Activated CD8-positive, alpha-beta T cell treated with anti-CD3 and anti-CD28 coated beads for 36 hours (primary cell): Measurements from ENCODE around the gene SLC52A1. TPM values are rescaled to one million over a fixed set of nuclear protein-coding genes. Genes with fewer than 3 reads are reported as not detected.
"Not testable (repeated sequence)": the region's sequence is repeated elsewhere in the genome, so short reads cannot be mapped to it uniquely, and the experiment has no call there.

ENCODE experiments used
- ATAC-seq: fragments of 200-7000 bp; cut with Tn5 transposase; one replicate; pipeline ENCODE4 v1.10.0; 2021; ENCODE audit warnings: mild to moderate bottlenecking, moderate library complexity
- CTCF ChIA-PET: fragments of 350-600 bp; sonication (Branson Sonifier 250); formaldehyde crosslinking; loops from one replicate; lab custom pipeline; 2021; ENCODE audit warnings: antibody characterized with exemption; lab: Charles Lee
- POLR2A ChIA-PET: fragments of 350-600 bp; sonication (Branson Sonifier 250); formaldehyde crosslinking; loops from one replicate; lab custom pipeline; 2021; ENCODE audit warnings: antibody characterized with exemption; lab: Charles Lee
- DNase-seq: peaks from one replicate; pipeline ENCODE4 v3.0.0-alpha.2; 2020
- H3K27ac Mint-ChIP-seq: one replicate; pipeline ENCODE4 v1.8.0; 2021; ENCODE audit warnings: mild to moderate bottlenecking, mixed read lengths
- H3K27me3 Mint-ChIP-seq: one replicate; pipeline ENCODE4 v1.8.0; 2021; ENCODE audit warnings: mixed read lengths
- H3K36me3 Mint-ChIP-seq: one replicate; pipeline ENCODE4 v1.8.0; 2021; ENCODE audit warnings: low read depth, mixed read lengths
- H3K4me1 Mint-ChIP-seq: one replicate; pipeline ENCODE4 v1.8.0; 2021; ENCODE audit warnings: low read depth, mixed read lengths
- H3K4me3 Mint-ChIP-seq: one replicate; pipeline ENCODE4 v1.8.0; 2021; ENCODE audit warnings: mild to moderate bottlenecking, moderate library complexity, mixed read lengths
- H3K9me3 Mint-ChIP-seq: one replicate; pipeline ENCODE4 v1.8.0; 2021; ENCODE audit warnings: mixed read lengths
- intact Hi-C: fragments of 100-400 bp; cut with micrococcal nuclease; formaldehyde crosslinking; loops from one replicate; pipeline ENCODE4 v1.10.0; 2022
- total RNA-seq, 2 experiments: library from RNA; stranded (reverse); gene quantifications; one replicate each; pipeline ENCODE4 v1.2.3, GENCODE V29; 2021
- TF ChIP-seq, protein P1 (sequence below): fragments of 200-600 bp; IDR thresholded peaks from one replicate; pipeline ENCODE4 v1.8.0; 2022; ENCODE audit warnings: antibody characterized with exemption, mild to moderate bottlenecking

The SLC52A1 gene
- total RNA-seq, result under 1 TPM; 0.13 to 0.14 TPM

DNA sequence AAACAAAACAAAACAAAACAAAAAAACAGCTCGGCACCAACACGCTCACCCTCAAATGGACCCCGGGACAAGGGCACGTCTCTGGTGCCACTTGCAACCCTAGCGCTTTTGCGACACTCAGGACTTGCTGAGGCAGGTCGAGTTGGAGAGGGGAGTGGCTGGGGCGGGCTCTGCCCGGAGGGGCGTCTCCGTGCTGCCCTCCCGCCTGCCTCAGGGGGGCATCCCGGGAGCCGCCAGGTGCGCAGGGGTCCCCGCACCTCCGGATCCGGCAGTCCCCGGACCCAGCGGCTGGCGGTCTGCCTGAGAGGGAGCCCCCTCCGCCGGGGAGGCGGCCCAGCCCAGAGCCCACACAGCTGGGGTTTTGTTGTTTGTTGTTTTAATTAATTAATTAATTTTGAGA, at the start of gene SLC52A1:
TSS of gene SLC52A1 (minus strand) at position 112 of the 400 bp plus-strand sequence. CDS start 820 bp downstream, outside the sequence.
- Mint-ChIP-seq H3K27ac (no peak within 1 kb of the TSS), H3K9me3 (no peaks in the 10 kb centered on the region), H3K27me3 (no peaks in the 10 kb centered on the region), H3K36me3 (no peaks in the 10 kb centered on the region), H3K4me3 (no peak within 1 kb of the TSS), H3K4me1 (peaks cover 16% of the 10 kb centered on the region)
- CTCF ChIA-PET, result interaction anchor here (0.9 to 1.9 kb wide), 2 partner anchors 11 to 26 kb away, joined by 3 to 14 read pairs; no protein-coding TSS in a partner anchor
- intact Hi-C loops, result no loop called here
- ATAC-seq (no peak), DNase-seq (peak; percentile 20)
- POLR2A ChIA-PET, result interaction anchor here (1.4 to 1.9 kb wide), 3 partner anchors 12 to 66 kb away, joined by 3 to 6 read pairs (median 5); no protein-coding TSS in a partner anchor
- TF ChIP-seq, protein P1, sequence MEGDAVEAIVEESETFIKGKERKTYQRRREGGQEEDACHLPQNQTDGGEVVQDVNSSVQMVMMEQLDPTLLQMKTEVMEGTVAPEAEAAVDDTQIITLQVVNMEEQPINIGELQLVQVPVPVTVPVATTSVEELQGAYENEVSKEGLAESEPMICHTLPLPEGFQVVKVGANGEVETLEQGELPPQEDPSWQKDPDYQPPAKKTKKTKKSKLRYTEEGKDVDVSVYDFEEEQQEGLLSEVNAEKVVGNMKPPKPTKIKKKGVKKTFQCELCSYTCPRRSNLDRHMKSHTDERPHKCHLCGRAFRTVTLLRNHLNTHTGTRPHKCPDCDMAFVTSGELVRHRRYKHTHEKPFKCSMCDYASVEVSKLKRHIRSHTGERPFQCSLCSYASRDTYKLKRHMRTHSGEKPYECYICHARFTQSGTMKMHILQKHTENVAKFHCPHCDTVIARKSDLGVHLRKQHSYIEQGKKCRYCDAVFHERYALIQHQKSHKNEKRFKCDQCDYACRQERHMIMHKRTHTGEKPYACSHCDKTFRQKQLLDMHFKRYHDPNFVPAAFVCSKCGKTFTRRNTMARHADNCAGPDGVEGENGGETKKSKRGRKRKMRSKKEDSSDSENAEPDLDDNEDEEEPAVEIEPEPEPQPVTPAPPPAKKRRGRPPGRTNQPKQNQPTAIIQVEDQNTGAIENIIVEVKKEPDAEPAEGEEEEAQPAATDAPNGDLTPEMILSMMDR, result no peak

DNA sequence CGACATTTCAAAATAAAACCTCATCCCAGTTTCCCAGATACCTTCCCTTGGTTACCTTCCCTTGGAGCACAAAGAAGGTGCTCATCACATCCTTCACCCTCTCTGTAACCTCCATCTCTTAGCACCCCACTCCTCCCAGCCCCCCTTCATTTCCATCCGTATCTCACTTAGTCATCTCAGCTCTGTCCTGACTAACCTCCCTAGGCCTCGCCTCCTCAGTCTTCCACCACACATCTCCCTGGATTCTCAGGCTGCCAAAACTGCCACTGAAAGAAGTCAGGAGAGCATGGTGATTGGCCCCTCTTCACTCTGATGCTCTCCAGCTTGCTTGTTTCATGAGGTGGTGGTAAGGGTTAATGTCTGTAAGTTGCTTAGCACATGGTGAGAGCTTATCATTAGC, 45.4 kb upstream of the SLC52A1 start:
- ChIA-PET POLR2A (interaction anchor here (0.9 to 1.3 kb wide), 4 partner anchors 9 to 130 kb away, joined by 3 to 4 read pairs (median 3); no protein-coding TSS in a partner anchor), CTCF (interaction anchor here (1.1 to 3.3 kb wide), 2 partner anchors 30 to 33 kb away, joined by 4 to 16 read pairs; partner anchors contain the start of gene ZNF232)
- Mint-ChIP-seq H3K27me3 (no peaks in the 10 kb centered on the region), H3K9me3 (peaks cover 15% of the 10 kb centered on the region), H3K27ac (no peak overlapping the region), H3K4me3 (no peak overlapping the region), H3K36me3 (peaks cover 37% of the 10 kb centered on the region), H3K4me1 (peaks cover 28% of the 10 kb centered on the region)
- TF ChIP-seq, protein P1, result no peak
- intact Hi-C loops, result no loop called here
- DNase-seq (peak; percentile 11), ATAC-seq (no peak)

DNA sequence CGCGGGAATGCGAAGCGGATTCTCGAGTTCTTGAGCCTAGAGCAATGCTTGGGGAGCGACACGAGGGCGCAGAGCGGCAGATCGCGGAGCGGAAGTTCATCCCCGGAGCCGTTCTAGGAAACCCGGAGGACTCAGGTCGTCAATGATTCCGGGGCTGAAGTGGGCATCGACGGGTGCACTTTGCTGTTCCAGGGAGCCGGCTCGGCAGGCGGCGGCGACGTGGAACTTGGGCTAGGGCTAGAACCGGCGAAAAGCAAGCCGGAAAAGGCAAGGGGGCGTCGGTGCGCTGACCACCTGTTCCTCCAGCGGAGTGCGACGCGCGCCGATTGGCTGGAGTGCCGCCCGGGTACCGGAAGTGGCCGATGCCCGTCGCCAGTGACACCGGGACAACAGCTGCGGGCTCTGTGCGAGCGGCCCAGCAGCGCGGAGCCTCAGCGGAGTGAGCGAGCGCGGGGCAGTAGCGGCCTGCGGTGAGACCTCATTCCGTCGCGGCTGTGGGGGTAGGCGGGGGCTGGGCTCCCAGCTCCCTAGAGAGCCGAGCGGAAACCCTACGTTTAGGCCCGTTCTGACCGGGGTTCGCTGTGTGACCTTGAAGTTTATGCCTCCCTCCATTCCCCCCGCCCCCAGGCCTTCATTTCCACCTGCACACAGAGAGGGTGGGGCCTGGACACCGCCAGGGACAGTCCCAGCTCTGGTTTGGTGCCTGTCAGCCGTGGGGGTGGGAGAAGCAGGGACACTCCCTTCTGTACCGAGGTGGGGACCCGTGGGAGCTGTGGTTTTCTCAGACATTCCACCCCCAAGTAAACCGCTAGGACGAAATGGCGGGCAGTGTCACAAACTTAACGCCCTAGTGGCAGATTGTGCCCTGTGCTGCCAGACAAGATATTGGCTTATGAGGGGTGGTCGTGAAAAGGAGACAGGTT, 43.1 kb upstream of the SLC52A1 start, which contains the start of gene ZFP3:
TSS of gene ZFP3 (plus strand) at position 362 of the 923 bp plus-strand sequence. CDS start 13,038 bp downstream, outside the sequence.
- peaks cover 28% of the 10 kb centered on the region for H3K4me1 Mint-ChIP-seq
- intact Hi-C loops, result no loop called here
- ATAC-seq (peak; percentile 87), DNase-seq (peak; percentile 89)
- TF ChIP-seq, protein P1, result no peak
- ChIA-PET CTCF (interaction anchor here (0.7 to 3.3 kb wide), 6 partner anchors 11 to 84 kb away, joined by 3 to 16 read pairs (median 4); partner anchors contain the start of gene ZNF232), POLR2A (interaction anchor here (0.7 to 2.4 kb wide), 9 partner anchors 11 to 141 kb away, joined by 3 to 12 read pairs (median 5); no protein-coding TSS in a partner anchor)
- H3K27ac Mint-ChIP-seq, result peak within 1 kb of the TSS; percentile 85
- H3K36me3 Mint-ChIP-seq, result peaks cover 22% of the 10 kb centered on the region
- H3K4me3 Mint-ChIP-seq, result peak within 1 kb of the TSS; percentile 73
- no peaks in the 10 kb centered on the region for H3K27me3 Mint-ChIP-seq
- peaks cover 5% of the 10 kb centered on the region for H3K9me3 Mint-ChIP-seq

DNA sequence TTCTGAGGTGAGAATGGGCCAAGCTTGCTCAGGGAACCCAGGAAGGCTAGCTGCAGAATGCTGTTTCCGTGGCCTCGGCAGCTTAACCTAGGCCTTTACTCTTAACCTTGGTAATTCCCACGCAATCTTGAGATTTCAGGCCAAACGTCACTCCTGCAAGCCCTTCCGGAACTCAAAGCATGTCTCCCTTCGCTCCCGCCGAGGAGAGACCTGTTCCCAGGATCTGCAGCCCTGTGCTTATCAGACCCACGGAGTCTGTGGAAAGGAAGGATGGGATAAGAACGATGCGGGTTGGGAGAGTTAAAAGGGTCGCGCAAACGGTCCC, 42.5 kb upstream of the SLC52A1 start:
- TF ChIP-seq, protein P1, result no peak
- Mint-ChIP-seq H3K4me3 (peak overlapping the region; percentile 73), H3K9me3 (peaks cover under 1% of the 10 kb centered on the region), H3K27me3 (no peaks in the 10 kb centered on the region), H3K27ac (peak overlapping the region; percentile 85), H3K36me3 (peaks cover 18% of the 10 kb centered on the region), H3K4me1 (peaks cover 28% of the 10 kb centered on the region)
- ATAC-seq, result no peak
- no peak for DNase-seq
- intact Hi-C loops, result no loop called here
- CTCF ChIA-PET, result interaction anchor here (1.4 to 1.5 kb wide), 2 partner anchors 16 to 47 kb away, joined by 4 to 5 read pairs; no protein-coding TSS in a partner anchor
- POLR2A ChIA-PET, result interaction anchor here (0.7 to 2.4 kb wide), 4 partner anchors 12 to 141 kb away, joined by 3 to 12 read pairs (median 3); no protein-coding TSS in a partner anchor

DNA sequence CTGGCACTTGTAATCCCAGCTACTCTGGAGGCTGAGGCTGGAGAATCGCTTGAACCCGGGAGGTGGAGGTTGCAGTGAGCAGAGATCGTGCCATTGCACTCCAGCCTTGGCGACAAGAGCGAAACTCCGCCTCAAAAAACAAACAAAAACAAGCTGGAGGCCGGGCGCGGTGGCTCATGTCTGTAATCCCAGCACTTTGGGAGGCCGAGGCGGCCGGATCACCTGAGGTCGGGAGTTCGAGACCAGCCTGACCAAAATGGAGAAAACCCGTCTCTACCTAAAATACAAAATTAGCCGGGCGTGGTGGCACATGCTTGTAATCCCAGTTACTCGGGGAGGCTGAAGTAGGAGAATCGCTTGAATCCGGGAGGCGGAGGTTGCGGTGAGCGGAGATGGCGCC, 42.0 kb upstream of the SLC52A1 start:
- ATAC-seq, H3K9me3 Mint-ChIP-seq, DNase-seq, H3K27me3 Mint-ChIP-seq, intact Hi-C loops: not testable (repeated sequence)
- Mint-ChIP-seq H3K4me3 (peak overlapping the region; percentile 73), H3K4me1 (peaks cover 28% of the 10 kb centered on the region), H3K27ac (peak overlapping the region; percentile 85), H3K36me3 (peaks cover 14% of the 10 kb centered on the region)
- POLR2A ChIA-PET, result interaction anchor here (0.7 to 2.4 kb wide), 4 partner anchors 12 to 140 kb away, joined by 3 to 12 read pairs (median 3); no protein-coding TSS in a partner anchor
- CTCF ChIA-PET, result interaction anchor here (1.4 to 1.5 kb wide), 2 partner anchors 15 to 46 kb away, joined by 4 to 5 read pairs; no protein-coding TSS in a partner anchor

DNA sequence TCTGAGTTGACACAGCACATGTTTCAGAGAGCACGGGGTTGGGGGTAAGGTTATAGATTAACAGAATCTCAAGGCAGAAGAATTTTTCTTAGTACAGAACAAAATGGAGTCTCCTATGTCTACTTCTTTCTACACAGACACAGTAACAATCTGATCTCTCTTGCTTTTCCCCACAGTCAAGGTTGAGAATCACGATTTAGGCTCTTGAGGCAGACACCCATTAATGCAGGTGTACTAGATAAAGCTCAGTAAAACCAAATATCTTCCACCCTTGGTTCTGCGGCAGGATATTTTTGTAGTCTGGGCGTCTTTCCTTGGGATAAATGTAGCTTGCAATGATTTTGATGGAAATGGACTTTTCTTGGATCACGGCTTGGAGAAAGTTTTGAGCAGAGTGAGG, 40.2 kb upstream of the SLC52A1 start:
- DNase-seq, intact Hi-C loops, ATAC-seq, H3K36me3 Mint-ChIP-seq, H3K4me3 Mint-ChIP-seq, H3K27ac Mint-ChIP-seq, H3K9me3 Mint-ChIP-seq, H3K27me3 Mint-ChIP-seq, CTCF ChIA-PET: not testable (repeated sequence)
- POLR2A ChIA-PET, result interaction anchor here (0.7 kb wide), 1 partner anchor 1542 kb away, joined by 4 read pairs; no protein-coding TSS in a partner anchor
- peaks cover 22% of the 10 kb centered on the region for H3K4me1 Mint-ChIP-seq
